Activated CD4-positive, alpha-beta T cell treated with anti-CD3 and anti-CD28 coated beads, Interleukin-2, amount 10 ng/mL, durations not matched to agents 7 days and 5 days (primary cell): Measurements from ENCODE around the gene PKP1. TPM values are rescaled to one million over a fixed set of nuclear protein-coding genes. Genes with fewer than 3 reads are reported as not detected.

ENCODE experiments used
- CTCF ChIA-PET: fragments of 350-600 bp; sonication (Branson Sonifier 250); formaldehyde crosslinking; loops from one replicate; lab custom pipeline; 2021; ENCODE audit warnings: antibody characterized with exemption; lab: Charles Lee
- POLR2A ChIA-PET: fragments of 350-600 bp; sonication (Branson Sonifier 250); formaldehyde crosslinking; loops from one replicate; lab custom pipeline; 2021; ENCODE audit warnings: antibody characterized with exemption; lab: Charles Lee
- DNase-seq: peaks from one replicate; pipeline ENCODE4 v3.0.0-alpha.2; 2020
- H3K27ac Mint-ChIP-seq: one replicate; pipeline ENCODE4 v1.8.0; 2021; ENCODE audit warnings: mild to moderate bottlenecking, moderate library complexity, mixed read lengths
- H3K27me3 Mint-ChIP-seq: one replicate; pipeline ENCODE4 v1.8.0; 2021; ENCODE audit warnings: mixed read lengths
- H3K36me3 Mint-ChIP-seq: one replicate; pipeline ENCODE4 v1.8.0; 2021; ENCODE audit warnings: low read depth, mixed read lengths
- H3K4me1 Mint-ChIP-seq: one replicate; pipeline ENCODE4 v1.8.0; 2021; ENCODE audit warnings: mixed read lengths
- H3K4me3 Mint-ChIP-seq: one replicate; pipeline ENCODE4 v1.8.0; 2021; ENCODE audit warnings: mild to moderate bottlenecking, moderate library complexity, mixed read lengths
- H3K9me3 Mint-ChIP-seq: one replicate; pipeline ENCODE4 v1.8.0; 2021; ENCODE audit warnings: mixed read lengths
- total RNA-seq, 2 experiments: library from RNA; stranded (reverse); gene quantifications; one replicate each; pipeline ENCODE4 v1.2.3, GENCODE V29; 2021

PKP1 gene
- total RNA-seq, 2 experiments from 2014 or later, result not detected

GRCh38 chr1:201347498-201348210, 64.3 kb downstream of the PKP1 start:
- H3K4me1 Mint-ChIP-seq, result no peaks in the 10 kb centered on the region
- DNase-seq, result no peak
- H3K36me3 Mint-ChIP-seq, result no peaks in the 10 kb centered on the region
- no peak overlapping the region for H3K27ac Mint-ChIP-seq
- no peak overlapping the region for H3K4me3 Mint-ChIP-seq
- ChIA-PET CTCF (interaction anchor here (0.6 to 1.0 kb wide), 4 partner anchors 15 to 1050 kb away, joined by 3 to 4 read pairs (median 3); no protein-coding TSS in a partner anchor), POLR2A (no interaction called here)
- H3K9me3 Mint-ChIP-seq, result no peaks in the 10 kb centered on the region
- H3K27me3 Mint-ChIP-seq, result peaks cover 5% of the 10 kb centered on the region

- peaks cover 5% of the 10 kb centered on the region for H3K27me3 Mint-ChIP-seq
- H3K36me3 Mint-ChIP-seq, result no peaks in the 10 kb centered on the region
- H3K4me1 Mint-ChIP-seq, result no peaks in the 10 kb centered on the region
- ChIA-PET POLR2A (no interaction called here), CTCF (interaction anchor here (0.8 to 1.0 kb wide), 2 partner anchors 41 to 186 kb away, joined by 3 read pairs; no protein-coding TSS in a partner anchor)
- no peaks in the 10 kb centered on the region for H3K9me3 Mint-ChIP-seq
- H3K4me3 Mint-ChIP-seq, result no peak overlapping the region
- peak; percentile 37 for DNase-seq
- no peak overlapping the region for H3K27ac Mint-ChIP-seq
Measured at GRCh38 chr1:201348211-201348566, 64.9 kb downstream of the PKP1 start.

GRCh38 chr1:201349092-201349491, 65.8 kb downstream of the PKP1 start:
- CTCF ChIA-PET, result no interaction called here
- no peak overlapping the region for H3K4me3 Mint-ChIP-seq
- H3K9me3 Mint-ChIP-seq, result no peaks in the 10 kb centered on the region
- peaks cover 5% of the 10 kb centered on the region for H3K27me3 Mint-ChIP-seq
- no peak overlapping the region for H3K27ac Mint-ChIP-seq
- POLR2A ChIA-PET, result no interaction called here
- H3K4me1 Mint-ChIP-seq, result no peaks in the 10 kb centered on the region
- DNase-seq, result no peak
- no peaks in the 10 kb centered on the region for H3K36me3 Mint-ChIP-seq

- DNase-seq, result no peak
- ChIA-PET POLR2A (no interaction called here), CTCF (no interaction called here)
- Mint-ChIP-seq H3K27ac (no peak overlapping the region), H3K4me3 (no peak overlapping the region), H3K36me3 (no peaks in the 10 kb centered on the region), H3K9me3 (no peaks in the 10 kb centered on the region), H3K27me3 (peaks cover 5% of the 10 kb centered on the region), H3K4me1 (no peaks in the 10 kb centered on the region)
Measured at GRCh38 chr1:201350361-201350725, 67.0 kb downstream of the PKP1 start.

GRCh38 chr1:201350884-201351283, 67.6 kb downstream of the PKP1 start:
- H3K4me1 Mint-ChIP-seq, result no peaks in the 10 kb centered on the region
- no peaks in the 10 kb centered on the region for H3K36me3 Mint-ChIP-seq
- H3K4me3 Mint-ChIP-seq, result no peak overlapping the region
- no peaks in the 10 kb centered on the region for H3K9me3 Mint-ChIP-seq
- H3K27ac Mint-ChIP-seq, result no peak overlapping the region
- H3K27me3 Mint-ChIP-seq, result peaks cover 5% of the 10 kb centered on the region
- no peak for DNase-seq
- ChIA-PET CTCF (no interaction called here), POLR2A (no interaction called here)

GRCh38 chr1:201351617-201352016, 68.3 kb downstream of the PKP1 start:
- no peak overlapping the region for H3K4me3 Mint-ChIP-seq

GRCh38 chr1:201353186-201353940, 70.1 kb downstream of the PKP1 start:
- POLR2A ChIA-PET, result no interaction called here
- Mint-ChIP-seq H3K4me1 (no peaks in the 10 kb centered on the region), H3K9me3 (no peaks in the 10 kb centered on the region), H3K27me3 (peaks cover 2% of the 10 kb centered on the region), H3K4me3 (no peak overlapping the region), H3K27ac (no peak overlapping the region), H3K36me3 (no peaks in the 10 kb centered on the region)
- DNase-seq, result no peak
- CTCF ChIA-PET, result interaction anchor here (1.2 kb wide), 1 partner anchor 11 kb away, joined by 3 read pairs; no protein-coding TSS in a partner anchor

More at GRCh38 chr1:201351617-201352016, 68.3 kb downstream of the PKP1 start:
- POLR2A ChIA-PET, result no interaction called here
- CTCF ChIA-PET, result no interaction called here
- DNase-seq, result no peak
- Mint-ChIP-seq H3K27ac (no peak overlapping the region), H3K4me1 (no peaks in the 10 kb centered on the region), H3K27me3 (peaks cover 5% of the 10 kb centered on the region), H3K9me3 (no peaks in the 10 kb centered on the region), H3K36me3 (no peaks in the 10 kb centered on the region)

- no peaks in the 10 kb centered on the region for H3K36me3 Mint-ChIP-seq
- CTCF ChIA-PET, result interaction anchor here (1.2 kb wide), 1 partner anchor 10 kb away, joined by 3 read pairs; no protein-coding TSS in a partner anchor
- peaks cover 2% of the 10 kb centered on the region for H3K27me3 Mint-ChIP-seq
Measured at GRCh38 chr1:201354151-201354900, 71.0 kb downstream of the PKP1 start.

GRCh38 chr1:201354901-201355295, 71.6 kb downstream of the PKP1 start:
- H3K9me3 Mint-ChIP-seq, result no peaks in the 10 kb centered on the region
- H3K27me3 Mint-ChIP-seq, result peaks cover 2% of the 10 kb centered on the region
- ChIA-PET CTCF (no interaction called here), POLR2A (no interaction called here)
- H3K36me3 Mint-ChIP-seq, result no peaks in the 10 kb centered on the region
- DNase-seq, result no peak
- no peak overlapping the region for H3K27ac Mint-ChIP-seq
- H3K4me3 Mint-ChIP-seq, result no peak overlapping the region
- H3K4me1 Mint-ChIP-seq, result no peaks in the 10 kb centered on the region

More at GRCh38 chr1:201354151-201354900, 71.0 kb downstream of the PKP1 start:
- Mint-ChIP-seq H3K9me3 (no peaks in the 10 kb centered on the region), H3K4me3 (no peak overlapping the region), H3K4me1 (no peaks in the 10 kb centered on the region), H3K27ac (no peak overlapping the region)
- no peak for DNase-seq
- POLR2A ChIA-PET, result no interaction called here

- Mint-ChIP-seq H3K36me3 (no peaks in the 10 kb centered on the region), H3K27ac (no peak overlapping the region), H3K27me3 (peaks cover 2% of the 10 kb centered on the region), H3K4me1 (no peaks in the 10 kb centered on the region), H3K4me3 (no peak overlapping the region), H3K9me3 (no peaks in the 10 kb centered on the region)
- no peak for DNase-seq
- CTCF ChIA-PET, result no interaction called here
- POLR2A ChIA-PET, result no interaction called here
Measured at GRCh38 chr1:201355471-201355870, 72.2 kb downstream of the PKP1 start.

GRCh38 chr1:201356236-201356635, 72.9 kb downstream of the PKP1 start:
- ChIA-PET POLR2A (no interaction called here), CTCF (no interaction called here)
- H3K36me3 Mint-ChIP-seq, result no peaks in the 10 kb centered on the region
- no peak overlapping the region for H3K27ac Mint-ChIP-seq
- H3K4me3 Mint-ChIP-seq, result no peak overlapping the region
- DNase-seq, result no peak
- no peaks in the 10 kb centered on the region for H3K4me1 Mint-ChIP-seq
- H3K27me3 Mint-ChIP-seq, result peaks cover 2% of the 10 kb centered on the region
- H3K9me3 Mint-ChIP-seq, result no peaks in the 10 kb centered on the region

- Mint-ChIP-seq H3K9me3 (no peaks in the 10 kb centered on the region), H3K4me3 (no peak overlapping the region), H3K36me3 (no peaks in the 10 kb centered on the region), H3K27ac (no peak overlapping the region), H3K27me3 (peaks cover 2% of the 10 kb centered on the region), H3K4me1 (no peaks in the 10 kb centered on the region)
- POLR2A ChIA-PET, result no interaction called here
- CTCF ChIA-PET, result no interaction called here
- DNase-seq, result no peak
Measured at GRCh38 chr1:201356701-201357100, 73.4 kb downstream of the PKP1 start.

- H3K27ac Mint-ChIP-seq, result no peak overlapping the region
- ChIA-PET POLR2A (no interaction called here), CTCF (no interaction called here)
- no peaks in the 10 kb centered on the region for H3K9me3 Mint-ChIP-seq
- H3K27me3 Mint-ChIP-seq, result peaks cover 1% of the 10 kb centered on the region
- no peaks in the 10 kb centered on the region for H3K4me1 Mint-ChIP-seq
- no peak for DNase-seq
- H3K4me3 Mint-ChIP-seq, result no peak overlapping the region
- no peaks in the 10 kb centered on the region for H3K36me3 Mint-ChIP-seq
Measured at GRCh38 chr1:201357211-201357610, 73.9 kb downstream of the PKP1 start.
